Trophoblast cell (in vitro differentiated cells and primary cell): Measurements from ENCODE around the gene RPS18.
"Not testable (repeated sequence)": the region's sequence is repeated elsewhere in the genome, so short reads cannot be mapped to it uniquely, and the experiment has no call there.

Source experiments
- DNase-seq, 2 donors: peaks; one replicate each; pipeline ENCODE4 v3.0.0-alpha.2; 2016
- H2AFZ ChIP-seq: 2 replicates; pipeline ENCODE4 v1.6.1; 2013; ENCODE audit warnings: low read length, moderate library complexity, mild to moderate bottlenecking; ENCODE audit not compliant: insufficient read depth, poor library complexity
- H2AK5ac ChIP-seq: 2 replicates; pipeline ENCODE4 v1.6.1; 2013; ENCODE audit warnings: mild to moderate bottlenecking, low read length
- H2BK120ac ChIP-seq: 2 replicates; pipeline ENCODE4 v1.6.1; 2013; ENCODE audit warnings: low read length, mild to moderate bottlenecking, moderate library complexity; ENCODE audit not compliant: insufficient read depth, poor library complexity
- H2BK12ac ChIP-seq: 2 replicates; pipeline ENCODE4 v1.6.1; 2013; ENCODE audit warnings: mild to moderate bottlenecking, low read length, moderate library complexity
- H2BK5ac ChIP-seq: 2 replicates; pipeline ENCODE4 v1.6.1; 2013; ENCODE audit warnings: low read length, low read depth, moderate library complexity, mild to moderate bottlenecking; ENCODE audit not compliant: poor library complexity
- H3K14ac ChIP-seq: 2 replicates; pipeline ENCODE4 v1.6.1; 2013; ENCODE audit warnings: mild to moderate bottlenecking, low read length
- H3K18ac ChIP-seq: 2 replicates; pipeline ENCODE4 v1.6.1; 2013; ENCODE audit warnings: mild to moderate bottlenecking, low read length
- H3K23ac ChIP-seq: 2 replicates; pipeline ENCODE4 v1.6.1; 2013; ENCODE audit warnings: low read length
- H3K27ac ChIP-seq: 2 replicates; pipeline ENCODE4 v1.5.1; 2013; ENCODE audit warnings: low read depth, mild to moderate bottlenecking, inconsistent platforms, low read length, moderate library complexity
- H3K27me3 ChIP-seq: 2 replicates; pipeline ENCODE4 v1.6.1; 2013; ENCODE audit warnings: inconsistent platforms, mild to moderate bottlenecking, low read length, moderate library complexity; ENCODE audit not compliant: insufficient read depth
- H3K36me3 ChIP-seq, 2 experiments: 1 replicate in 1 of 2; 2 replicates in 1 of 2; pipeline ENCODE4 v1.6.1; 2013; ENCODE audit warnings: low read length in 2 of 2, mild to moderate bottlenecking in 2 of 2, moderate library complexity in 1 of 2; ENCODE audit not compliant: insufficient read depth in 2 of 2, control insufficient read depth in 1 of 2
- H3K4ac ChIP-seq: 2 replicates; pipeline ENCODE4 v1.6.1; 2013; ENCODE audit warnings: low read depth, mild to moderate bottlenecking, low read length, moderate library complexity
- H3K4me1 ChIP-seq, 2 experiments: 1 replicate in 1 of 2; 2 replicates in 1 of 2; pipeline ENCODE4 v1.6.1; 2013; ENCODE audit warnings: low read length in 2 of 2, mild to moderate bottlenecking in 2 of 2, moderate library complexity in 1 of 2; ENCODE audit not compliant: insufficient read depth in 2 of 2, control insufficient read depth in 1 of 2
- H3K4me2 ChIP-seq: 2 replicates; pipeline ENCODE4 v1.6.1; 2013; ENCODE audit warnings: inconsistent platforms, mild to moderate bottlenecking, low read length, moderate library complexity
- H3K4me3 ChIP-seq: 2 replicates; pipeline ENCODE4 v1.5.1; 2013; ENCODE audit warnings: mild to moderate bottlenecking, low read depth, low read length, inconsistent platforms
- H3K79me1 ChIP-seq: one replicate; pipeline ENCODE4 v1.6.1; 2013; ENCODE audit warnings: low read length
- H3K79me2 ChIP-seq: 2 replicates; pipeline ENCODE4 v1.6.1; 2013; ENCODE audit warnings: low read length, mild to moderate bottlenecking; ENCODE audit not compliant: control insufficient read depth, insufficient read depth, poor library complexity
- H3K9ac ChIP-seq: 2 replicates; pipeline ENCODE4 v1.6.1; 2013; ENCODE audit warnings: mild to moderate bottlenecking, low read length
- H3K9me3 ChIP-seq: 2 replicates; pipeline ENCODE4 v1.6.1; 2013; ENCODE audit warnings: low read depth, mild to moderate bottlenecking, control low read depth, inconsistent platforms, low read length; ENCODE audit not compliant: insufficient read depth
- H4K12ac ChIP-seq: 2 replicates; pipeline ENCODE4 v1.6.1; 2013; ENCODE audit warnings: low read depth, mild to moderate bottlenecking, low read length, moderate library complexity
- H4K8ac ChIP-seq: 2 replicates; pipeline ENCODE4 v1.6.1; 2013; ENCODE audit warnings: low read depth, mild to moderate bottlenecking, low read length, moderate library complexity
- H4K91ac ChIP-seq: one replicate; pipeline ENCODE4 v1.6.1; 2013; ENCODE audit warnings: low read depth, mild to moderate bottlenecking, low read length, moderate library complexity
- WGBS: extraction: QIAGEN DNeasy Blood & Tissue Kit; methylation state at CpG from one replicate; pipeline ENCODE4 v1.1.7; 2013; ENCODE audit warnings: missing lambda C conversion rate; ENCODE audit not compliant: insufficient read length, insufficient coverage; ENCODE audit errors: extremely low coverage; 5-methylcytosine and 5-hydroxymethylcytosine counted together

Gene RPS18

DNA sequence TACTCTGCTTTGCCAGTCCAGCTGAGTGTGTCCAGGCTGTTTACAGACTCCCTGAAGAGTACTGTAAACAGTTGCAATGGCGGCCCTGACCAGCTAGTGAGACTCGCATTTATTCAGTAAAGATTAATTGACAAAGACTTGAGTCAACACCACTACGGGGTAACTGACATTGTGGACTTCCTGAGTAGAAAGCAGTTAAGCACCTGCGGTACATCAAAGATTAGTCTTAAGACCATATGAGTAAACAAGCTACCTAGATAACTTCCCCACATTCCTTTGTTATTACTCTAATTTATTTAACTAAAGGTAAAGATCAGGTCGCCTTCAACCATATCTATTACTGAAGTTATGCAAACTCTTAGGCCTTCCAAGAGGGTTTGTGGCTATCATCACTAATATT, 12.8 kb upstream of the RPS18 start:
- Histone ChIP-seq H3K4me1 (no peaks in the 10 kb centered on the region), H4K12ac (peak overlapping the region; percentile 30), H2AFZ (no peak overlapping the region), H3K4me3 (no peak overlapping the region), H3K23ac (no peak overlapping the region), H2BK12ac (no peak overlapping the region), H4K91ac (no peak overlapping the region), H3K9ac (no peak overlapping the region), H2AK5ac (no peak overlapping the region), H3K27ac (no peak overlapping the region), H4K8ac (no peak overlapping the region), H3K79me2 (no peaks in the 10 kb centered on the region), H3K27me3 (no peaks in the 10 kb centered on the region), H3K4me2 (no peak overlapping the region), H3K36me3 (peaks cover 17 to 24% of the 10 kb centered on the region in 2 experiments), H3K9me3 (no peaks in the 10 kb centered on the region), H2BK120ac (no peak overlapping the region), H3K14ac (no peak overlapping the region), H3K18ac (no peak overlapping the region), H2BK5ac (no peak overlapping the region), H3K79me1 (no peaks in the 10 kb centered on the region), H3K4ac (no peak overlapping the region)
- whole genome bisulfite sequencing = no CpG with 5 or more reads among the region's 5 CpGs
- DNase-seq = no peak

DNA sequence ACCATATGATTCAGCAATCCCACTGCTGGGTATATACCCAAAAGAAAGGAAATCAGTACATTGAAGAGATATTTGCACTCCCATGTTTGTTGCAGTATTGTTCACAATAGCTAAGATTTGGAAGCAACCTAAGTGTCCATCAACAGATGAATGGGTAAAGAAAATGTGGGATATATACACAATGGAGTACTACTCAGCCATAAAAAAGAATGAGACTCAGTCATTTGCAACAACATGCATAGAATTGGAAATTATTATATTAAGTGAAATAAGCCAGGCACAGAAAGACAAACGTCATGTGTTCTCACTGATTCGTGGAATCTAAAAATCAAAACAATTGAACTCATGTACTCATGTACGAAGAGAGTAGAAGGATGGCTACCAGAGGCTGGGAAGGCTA, 9.4 kb upstream of the RPS18 start:
- not testable (repeated sequence) for H4K12ac ChIP-seq, DNase-seq, H3K9ac ChIP-seq, H2AFZ ChIP-seq, H3K18ac ChIP-seq, H3K4me2 ChIP-seq, H3K4ac ChIP-seq, H3K4me3 ChIP-seq, H2BK5ac ChIP-seq, H3K23ac ChIP-seq, H4K8ac ChIP-seq, H3K79me1 ChIP-seq, H3K79me2 ChIP-seq, H3K27ac ChIP-seq, H3K4me1 ChIP-seq, H3K9me3 ChIP-seq, H2BK120ac ChIP-seq, H3K27me3 ChIP-seq, H4K91ac ChIP-seq, H2AK5ac ChIP-seq, H2BK12ac ChIP-seq, H3K14ac ChIP-seq
- no CpG with 5 or more reads among the region's 3 CpGs for WGBS
- peaks cover 43 to 47% of the 10 kb centered on the region in 2 experiments for H3K36me3 ChIP-seq

DNA sequence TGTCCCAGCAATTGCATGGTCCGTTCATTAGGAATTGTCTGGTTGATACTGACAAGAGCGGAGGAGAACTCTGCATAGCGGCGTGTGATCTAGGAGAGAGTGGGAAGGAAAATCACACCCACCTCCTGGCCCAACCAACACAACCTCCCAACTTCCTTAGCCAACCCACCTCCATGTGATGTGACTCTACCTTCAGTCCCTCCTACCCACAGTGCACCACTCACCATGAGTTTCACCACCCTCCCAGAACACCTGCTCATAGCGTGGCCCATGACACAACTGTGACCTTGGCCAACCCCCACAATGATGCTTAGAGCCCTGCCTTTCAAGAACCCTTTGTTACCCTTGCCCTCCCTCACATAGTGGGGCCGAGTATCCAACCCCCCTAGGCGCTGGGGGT, 7.9 kb upstream of the RPS18 start:
- Histone ChIP-seq H2BK5ac (no peak overlapping the region), H3K27me3 (no peaks in the 10 kb centered on the region), H2BK12ac (no peak overlapping the region), H4K12ac (no peak overlapping the region), H3K4me1 (no peaks in the 10 kb centered on the region), H3K9ac (no peak overlapping the region), H2AK5ac (no peak overlapping the region), H2AFZ (no peak overlapping the region), H3K9me3 (no peaks in the 10 kb centered on the region), H3K4ac (no peak overlapping the region), H3K4me2 (no peak overlapping the region), H3K18ac (no peak overlapping the region), H3K79me1 (no peaks in the 10 kb centered on the region), H3K4me3 (no peak overlapping the region), H4K91ac (no peak overlapping the region), H3K14ac (no peak overlapping the region), H3K36me3 (peaks cover 50 to 51% of the 10 kb centered on the region in 2 experiments), H2BK120ac (no peak overlapping the region), H3K23ac (no peak overlapping the region), H4K8ac (no peak overlapping the region), H3K27ac (no peak overlapping the region), H3K79me2 (no peaks in the 10 kb centered on the region)
- DNase-seq = no peak
- WGBS = no CpG with 5 or more reads among the region's 7 CpGs

DNA sequence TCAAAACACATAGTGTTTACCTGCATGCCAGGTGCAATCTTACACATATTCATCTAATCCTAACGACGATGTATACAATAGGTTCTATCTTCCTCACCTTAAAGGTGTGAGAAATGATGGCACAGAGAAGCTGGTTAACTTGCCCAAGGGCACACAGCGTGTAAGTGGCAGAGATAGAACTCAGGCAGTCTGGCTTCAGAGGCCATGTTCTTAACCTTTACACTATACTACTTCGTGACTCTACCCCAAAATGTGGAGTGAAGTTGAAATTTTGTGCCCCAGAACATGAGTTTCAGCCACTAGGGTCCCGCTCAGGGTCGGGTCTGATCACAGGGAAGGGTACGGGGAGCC, 783 bp upstream of the RPS18 start:
- H3K23ac ChIP-seq = no peak overlapping the region
- H3K9me3 ChIP-seq = no peaks in the 10 kb centered on the region
- H3K27me3 ChIP-seq = no peaks in the 10 kb centered on the region
- peak overlapping the region; percentile 80 for H3K27ac ChIP-seq
- H3K36me3 ChIP-seq = peaks cover 40 to 50% of the 10 kb centered on the region in 2 experiments
- H4K12ac ChIP-seq = peak overlapping the region; percentile 88
- no peak overlapping the region for H2BK12ac ChIP-seq
- H2BK5ac ChIP-seq = peak overlapping the region; percentile 85
- peaks cover 10% of the 10 kb centered on the region for H3K79me2 ChIP-seq
- H3K79me1 ChIP-seq = peaks cover 11% of the 10 kb centered on the region
- H3K4me2 ChIP-seq = peak overlapping the region; percentile 83
- peak overlapping the region; percentile 59 for H2BK120ac ChIP-seq
- peak overlapping the region; percentile 89 for H3K4me3 ChIP-seq
- H4K8ac ChIP-seq = peak overlapping the region; percentile 97
- DNase-seq = no peak
- WGBS = no CpG with 5 or more reads among the region's 7 CpGs
- peak overlapping the region; percentile 87 for H3K14ac ChIP-seq
- H4K91ac ChIP-seq = peak overlapping the region; percentile 89
- H3K4ac ChIP-seq = peak overlapping the region; percentile 57
- peak overlapping the region; percentile 96 for H3K9ac ChIP-seq
- H2AK5ac ChIP-seq = no peak overlapping the region
- peak overlapping the region; percentile 91 for H2AFZ ChIP-seq
- peaks cover 1 to 3% of the 10 kb centered on the region in 2 experiments for H3K4me1 ChIP-seq
- peak overlapping the region; percentile 40 for H3K18ac ChIP-seq
